Lung (tissue), 12 donors: ENCODE measurements around the gene MC1R. TPM values are rescaled to one million over a fixed set of nuclear protein-coding genes. Genes with fewer than 3 reads are reported as not detected.

ENCODE experiments used
- ATAC-seq: fragments of 200-7000 bp; cut with Tn5 transposase; one replicate; pipeline ENCODE4 v1.9.1; 2020; ENCODE audit warnings: moderate number of reproducible peaks; ENCODE audit not compliant: insufficient read depth, low FRiP score
- DNase-seq, 3 donors: peaks; one replicate each; pipeline ENCODE4 v3.0.0-alpha.2; 2013 to 2017
- H3K27ac ChIP-seq, 2 donors: one replicate each; pipeline ENCODE4 v1.5.1; 2013; ENCODE audit warnings: mild to moderate bottlenecking in 2 of 2, moderate library complexity in 2 of 2, control low read depth in 1 of 2, inconsistent platforms in 1 of 2, low read depth in 1 of 2, low read length in 1 of 2
- H3K27me3 ChIP-seq, 3 donors: one replicate each; pipeline ENCODE4 v1.5.1; 2013; ENCODE audit warnings: low read length in 2 of 3; ENCODE audit not compliant: control insufficient read depth in 3 of 3, insufficient read depth in 3 of 3
- H3K36me3 ChIP-seq, 4 donors: one replicate each; pipeline ENCODE4 v1.5.1; 2013; ENCODE audit warnings: low read length in 4 of 4, mild to moderate bottlenecking in 1 of 4, moderate library complexity in 1 of 4; ENCODE audit not compliant: control insufficient read depth in 4 of 4, insufficient read depth in 4 of 4
- H3K4me1 ChIP-seq, 5 donors: one replicate each; pipeline ENCODE4 v1.5.1; 2013; ENCODE audit warnings: low read length in 5 of 5, mild to moderate bottlenecking in 2 of 5, moderate library complexity in 1 of 5; ENCODE audit not compliant: control insufficient read depth in 5 of 5, insufficient read depth in 5 of 5
- H3K4me3 ChIP-seq: one replicate; pipeline ENCODE4 v1.5.1; 2013; ENCODE audit warnings: mild to moderate bottlenecking, control low read depth, moderate library complexity
- H3K9ac ChIP-seq, 2 donors: one replicate each; pipeline ENCODE4 v1.5.1; 2013; ENCODE audit warnings: low read length in 2 of 2, control low read depth in 1 of 2; ENCODE audit not compliant: insufficient read depth in 1 of 2
- H3K9me3 ChIP-seq, 4 donors: one replicate each; pipeline ENCODE4 v1.5.1; 2013; ENCODE audit warnings: low read length in 3 of 4, mild to moderate bottlenecking in 1 of 4, moderate library complexity in 1 of 4; ENCODE audit not compliant: control insufficient read depth in 4 of 4, insufficient read depth in 3 of 4
- CTCF ChIP-seq: IDR thresholded peaks from 2 replicates; pipeline ENCODE4 v1.5.1; 2012; ENCODE audit warnings: mild to moderate bottlenecking; ENCODE audit errors: control extremely low read depth, extremely low read depth
- WGBS, 2 donors: extraction: QIAGEN DNeasy Blood & Tissue Kit; methylation state at CpG; one replicate each; pipeline ENCODE4 v1.1.7; 2013; 5-methylcytosine and 5-hydroxymethylcytosine counted together
- polyA plus RNA-seq, 2 donors: library from polyadenylated mRNA; stranded (reverse); fragments of 200-250 nt; gene quantifications; one replicate each; pipeline ENCODE4 v1.2.1, GENCODE V29; 2013
- total RNA-seq, 2 donors: library from RNA; depleted of rRNA in 1 of 2; stranded (reverse); fragments of >200 nt in 1 of 2; gene quantifications; one replicate each; pipeline ENCODE4 v1.2.1, GENCODE V29; 2014 to 2021
- donor health status: control.
- donor health status: control.
- donor health status: Bipolar disorder and iron deficiency.
- donor health status: healthy.
- donor health status: DM: yes; HTN: yes; CAD: no.

Gene MC1R
- total and polyA plus RNA-seq, 4 donors: 2.9 to 7.1 (median 3.5) TPM

- no peak overlapping the region for H3K9ac ChIP-seq
- no peak overlapping the region for H3K27ac ChIP-seq
- H3K27me3 ChIP-seq: no peaks in the 10 kb centered on the region
- TF ChIP-seq CTCF: no peak
- H3K4me3 ChIP-seq: no peak overlapping the region
- DNase-seq (no peak), ATAC-seq (no peak)
- H3K36me3 ChIP-seq: peaks cover 2 to 50% (median 23%) of the 10 kb centered on the region in 4 donors
- H3K4me1 ChIP-seq: no peaks in the 10 kb centered on the region
- WGBS, 2 donors: 93 to 96% methylated on average over 14 of the region's 14 CpGs
- no peaks in the 10 kb centered on the region for H3K9me3 ChIP-seq
These were observed 7.3 kb upstream of the MC1R start for GRCh38 chr16:89911375-89911774.

GRCh38 chr16:89912143-89912542 is 6.5 kb upstream of the MC1R start:
- Histone ChIP-seq H3K9me3 (no peaks in the 10 kb centered on the region), H3K27ac (no peak overlapping the region), H3K9ac (no peak overlapping the region), H3K4me1 (no peaks in the 10 kb centered on the region), H3K27me3 (no peaks in the 10 kb centered on the region), H3K36me3 (peaks cover 0 to 43% (median 17%) of the 10 kb centered on the region in 4 donors), H3K4me3 (no peak overlapping the region)
- no peak for TF ChIP-seq CTCF
- DNase-seq (no peak), ATAC-seq (no peak)
- 90 to 91% methylated on average over 13 of the region's 13 CpGs for WGBS, 2 donors

GRCh38 chr16:89912627-89913026 is 6.0 kb upstream of the MC1R start:
- peaks cover 0 to 41% (median 16%) of the 10 kb centered on the region in 4 donors for H3K36me3 ChIP-seq
- H3K9ac ChIP-seq: no peak overlapping the region
- DNase-seq (no peak), ATAC-seq (no peak)
- no peak for TF ChIP-seq CTCF
- H3K4me3 ChIP-seq: no peak overlapping the region
- WGBS, 2 donors: 75 to 77% methylated on average over 14 of the region's 14 CpGs
- no peaks in the 10 kb centered on the region for H3K27me3 ChIP-seq
- no peaks in the 10 kb centered on the region for H3K9me3 ChIP-seq
- peaks cover 0 to 2% (median 0%) of the 10 kb centered on the region in 5 donors for H3K4me1 ChIP-seq
- no peak overlapping the region for H3K27ac ChIP-seq
